ENCODE data around the gene TOR1A. TPM values are rescaled to one million over a fixed set of nuclear protein-coding genes. Genes with fewer than 3 reads are reported as not detected.

The TOR1A gene, protein sequence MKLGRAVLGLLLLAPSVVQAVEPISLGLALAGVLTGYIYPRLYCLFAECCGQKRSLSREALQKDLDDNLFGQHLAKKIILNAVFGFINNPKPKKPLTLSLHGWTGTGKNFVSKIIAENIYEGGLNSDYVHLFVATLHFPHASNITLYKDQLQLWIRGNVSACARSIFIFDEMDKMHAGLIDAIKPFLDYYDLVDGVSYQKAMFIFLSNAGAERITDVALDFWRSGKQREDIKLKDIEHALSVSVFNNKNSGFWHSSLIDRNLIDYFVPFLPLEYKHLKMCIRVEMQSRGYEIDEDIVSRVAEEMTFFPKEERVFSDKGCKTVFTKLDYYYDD
- total RNA-seq, result 22.9 and 27.4 TPM in 2 replicates

DNA sequence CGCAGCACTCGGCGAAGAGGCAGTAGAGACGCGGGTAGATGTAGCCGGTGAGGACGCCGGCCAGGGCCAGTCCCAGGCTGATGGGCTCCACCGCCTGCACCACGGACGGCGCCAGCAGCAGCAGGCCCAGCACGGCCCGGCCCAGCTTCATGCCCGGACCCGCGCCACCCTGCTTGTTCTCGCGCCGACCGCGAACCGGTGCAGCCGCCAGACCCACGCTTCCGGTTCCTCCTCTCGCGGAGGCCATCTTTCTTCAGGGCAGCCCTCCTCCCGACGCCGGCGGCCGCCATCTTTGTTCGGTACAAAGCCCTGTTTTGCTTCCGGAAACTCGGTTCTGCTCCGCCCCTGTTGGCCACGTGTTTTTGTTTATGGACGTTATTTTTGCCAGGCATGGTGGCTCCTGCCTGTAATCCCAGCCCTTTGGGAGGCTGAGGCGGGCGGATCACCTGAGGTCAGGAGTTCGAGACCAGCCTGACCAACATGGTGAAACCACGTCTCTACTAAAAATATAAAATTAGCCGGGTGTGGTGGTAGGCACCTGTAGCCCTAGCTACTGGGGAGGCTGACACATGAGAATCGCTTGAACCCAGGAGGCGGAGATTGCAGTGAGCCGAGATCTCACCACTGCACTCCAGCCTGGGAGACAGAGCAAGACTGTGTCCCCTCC lies at the start of gene TOR1A:
Gene TOR1A, minus strand, starts transcription at position 202 of the 667 bp plus-strand sequence. Its CDS starts 51 bp downstream, at position 151.
- DNase-seq (ENCODE audit: low read depth in 2 of 2), result peak; percentile 91 to 95

DNA sequence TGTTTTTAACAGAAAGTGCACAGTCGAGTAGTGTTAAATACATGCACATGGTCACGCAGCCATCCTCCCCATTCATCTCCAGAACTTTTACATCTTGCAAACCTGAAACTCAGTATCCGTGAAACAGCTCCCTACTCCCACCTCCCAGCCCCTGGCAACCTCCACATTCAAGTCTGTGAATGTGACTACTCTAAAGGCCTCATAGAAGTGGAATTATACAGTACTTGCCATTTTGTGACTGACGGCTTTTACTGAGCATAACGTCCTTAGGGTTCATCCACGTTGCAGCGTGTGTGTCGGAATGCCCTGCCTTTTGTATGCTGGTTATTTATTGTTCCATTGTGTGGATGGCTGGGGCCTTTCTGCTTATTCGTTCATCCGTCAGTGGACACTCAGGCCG lies 47.1 kb upstream of the TOR1A start:
- DNase-seq (ENCODE audit: low read depth in 2 of 2), result no peak

DNA sequence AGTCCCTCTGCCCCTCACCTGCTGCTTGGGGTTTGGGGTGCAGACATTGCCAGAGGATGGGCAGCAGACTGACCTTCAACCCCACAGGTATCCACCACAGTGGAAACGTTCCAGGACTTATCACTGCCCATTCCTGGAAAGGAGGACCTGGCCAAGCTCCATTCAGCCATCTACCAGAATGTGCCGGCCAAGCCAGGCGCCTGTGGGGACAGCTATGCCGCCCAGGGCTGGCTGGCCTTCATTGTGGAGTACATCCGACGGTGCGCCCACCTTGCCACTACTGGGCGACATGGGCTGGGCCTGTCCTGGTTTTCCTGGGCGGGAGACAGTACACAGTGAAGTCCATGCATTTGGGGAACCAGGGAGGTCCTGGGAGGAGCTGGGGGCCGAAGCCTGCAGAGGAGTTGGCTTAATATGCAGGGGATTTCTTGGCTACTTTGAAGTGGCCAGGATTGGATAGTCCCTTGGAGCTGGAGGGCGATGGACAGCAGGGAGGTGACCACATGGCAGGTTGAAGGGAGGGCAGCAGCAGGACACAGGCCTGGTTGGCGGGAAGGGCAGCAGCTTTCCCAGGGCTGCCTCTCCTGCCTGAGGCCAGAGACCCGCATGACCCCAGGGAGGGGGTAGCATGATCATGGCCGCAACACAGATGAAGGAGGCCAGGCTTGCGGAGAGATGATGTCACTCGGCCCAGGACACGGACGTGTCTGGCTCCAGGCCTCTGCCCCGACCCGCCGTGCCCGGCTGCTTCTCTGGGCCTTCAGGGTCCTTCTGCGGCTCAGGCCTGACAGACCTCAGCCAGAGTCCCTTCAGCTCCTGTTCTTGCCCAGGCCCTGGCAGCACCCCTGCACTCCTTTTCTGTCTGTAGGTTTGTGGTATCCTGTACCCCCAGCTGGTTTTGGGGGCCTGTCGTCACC lies 45.9 kb upstream of the TOR1A start:
- no peak for DNase-seq (ENCODE audit: low read depth in 2 of 2)

DNA sequence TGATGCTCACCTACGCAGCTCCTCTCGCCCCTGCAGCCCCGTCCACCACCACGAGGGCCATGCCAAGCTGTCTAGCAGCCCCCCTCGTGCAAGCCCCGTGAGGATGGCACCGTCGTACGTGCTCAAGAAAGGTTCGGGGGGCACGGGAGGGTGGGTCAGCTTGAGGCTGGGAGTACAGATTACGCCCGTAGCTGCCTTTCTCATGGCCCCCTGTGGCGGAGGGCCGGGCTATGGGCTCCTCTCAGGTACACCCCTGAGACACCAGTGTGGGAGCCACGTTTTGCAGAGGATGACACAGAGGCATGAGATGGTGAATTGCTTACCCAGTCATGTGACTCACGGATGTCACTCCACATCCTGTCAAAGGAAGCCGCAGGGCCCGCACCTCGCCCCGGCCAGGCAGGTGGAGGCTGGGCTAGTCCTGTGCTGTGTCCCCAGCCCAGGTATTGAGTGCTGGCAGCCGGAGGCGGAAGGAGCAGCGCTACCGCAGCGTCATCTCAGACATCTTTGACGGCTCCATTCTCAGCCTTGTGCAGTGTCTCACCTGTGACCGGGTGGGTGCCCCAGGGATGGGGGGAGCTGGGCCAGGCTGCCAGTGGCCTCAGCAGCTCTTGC lies 45.0 kb upstream of the TOR1A start:
- peak; percentile 30 to 32 for DNase-seq (ENCODE audit: low read depth in 2 of 2)

DNA sequence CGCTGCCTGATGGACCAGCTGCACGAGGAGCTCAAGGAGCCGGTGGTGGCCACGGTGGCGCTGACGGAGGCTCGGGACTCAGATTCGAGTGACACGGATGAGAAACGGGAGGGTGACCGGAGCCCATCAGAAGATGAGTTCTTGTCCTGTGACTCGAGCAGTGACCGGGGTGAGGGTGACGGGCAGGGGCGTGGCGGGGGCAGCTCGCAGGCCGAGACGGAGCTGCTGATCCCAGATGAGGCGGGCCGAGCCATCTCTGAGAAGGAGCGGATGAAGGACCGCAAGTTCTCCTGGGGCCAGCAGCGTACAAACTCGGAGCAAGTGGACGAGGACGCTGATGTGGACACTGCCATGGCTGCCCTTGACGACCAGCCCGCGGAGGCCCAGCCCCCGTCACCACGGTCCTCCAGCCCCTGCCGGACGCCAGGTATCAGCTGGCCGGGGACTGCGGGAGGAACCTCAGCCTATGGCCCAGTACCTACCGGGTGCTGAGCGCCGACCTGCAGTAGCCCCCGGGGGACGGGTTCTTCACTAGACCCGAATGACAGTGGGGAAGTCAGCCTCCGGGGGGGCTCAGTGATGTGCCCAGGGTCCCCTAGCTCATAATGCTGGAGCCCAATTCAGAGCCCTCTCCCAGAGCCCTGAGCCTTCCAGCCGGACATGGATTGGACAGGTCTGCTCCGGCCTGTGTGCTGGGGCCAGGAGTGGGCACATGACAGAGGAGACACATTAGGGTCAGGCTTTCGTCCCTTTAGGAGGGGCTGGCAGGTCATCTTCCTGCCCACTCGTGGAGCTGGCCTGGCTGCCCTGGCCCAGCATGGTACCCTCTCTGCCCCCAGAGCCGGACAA lies 44.3 kb upstream of the TOR1A start:
- no peak for DNase-seq (ENCODE audit: low read depth in 2 of 2)

DNA sequence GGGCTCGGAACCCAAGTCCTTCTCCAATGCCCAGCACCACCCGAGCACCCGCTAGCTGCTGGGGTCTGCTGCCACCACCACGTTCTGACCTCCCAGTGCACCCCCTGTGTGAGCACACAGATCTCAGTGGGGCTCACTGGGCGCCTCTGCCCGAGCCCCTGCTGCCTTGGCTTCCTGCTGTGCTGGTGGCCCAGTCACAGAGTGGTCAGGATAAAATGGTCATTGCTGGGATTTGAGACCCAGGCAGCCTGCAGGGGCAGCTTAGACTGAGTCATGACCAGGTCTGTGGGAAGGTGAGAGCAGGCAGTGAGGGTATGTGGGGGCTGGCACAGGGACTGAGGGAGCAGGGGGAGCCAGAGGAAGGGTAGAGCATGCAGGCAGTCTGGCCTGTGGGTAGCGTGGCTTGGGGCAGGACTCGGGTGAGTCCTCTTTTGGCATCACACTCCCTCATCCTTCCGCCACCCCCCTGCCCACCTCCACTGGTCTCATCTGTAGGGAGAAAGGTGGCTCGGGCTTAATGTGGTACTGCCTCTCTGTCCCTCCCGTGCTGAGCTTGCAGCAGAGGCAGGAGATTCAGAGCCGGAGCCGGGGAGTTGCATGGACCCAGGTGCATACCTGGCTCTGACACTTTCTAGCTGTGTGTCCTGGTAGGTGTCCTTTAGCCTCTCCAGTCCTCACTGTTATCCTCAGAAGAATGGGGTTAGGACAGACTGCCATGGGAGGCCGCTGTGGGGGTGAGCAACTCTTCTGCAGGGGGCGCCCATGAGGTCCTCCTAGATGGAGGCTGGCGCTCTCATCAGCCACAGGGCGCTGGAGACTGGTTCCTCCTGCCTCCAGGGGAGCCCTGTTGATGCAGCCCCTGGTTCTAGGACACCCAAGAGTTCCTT lies 43.4 kb upstream of the TOR1A start:
- no peak for DNase-seq (ENCODE audit: low read depth in 2 of 2)

DNA sequence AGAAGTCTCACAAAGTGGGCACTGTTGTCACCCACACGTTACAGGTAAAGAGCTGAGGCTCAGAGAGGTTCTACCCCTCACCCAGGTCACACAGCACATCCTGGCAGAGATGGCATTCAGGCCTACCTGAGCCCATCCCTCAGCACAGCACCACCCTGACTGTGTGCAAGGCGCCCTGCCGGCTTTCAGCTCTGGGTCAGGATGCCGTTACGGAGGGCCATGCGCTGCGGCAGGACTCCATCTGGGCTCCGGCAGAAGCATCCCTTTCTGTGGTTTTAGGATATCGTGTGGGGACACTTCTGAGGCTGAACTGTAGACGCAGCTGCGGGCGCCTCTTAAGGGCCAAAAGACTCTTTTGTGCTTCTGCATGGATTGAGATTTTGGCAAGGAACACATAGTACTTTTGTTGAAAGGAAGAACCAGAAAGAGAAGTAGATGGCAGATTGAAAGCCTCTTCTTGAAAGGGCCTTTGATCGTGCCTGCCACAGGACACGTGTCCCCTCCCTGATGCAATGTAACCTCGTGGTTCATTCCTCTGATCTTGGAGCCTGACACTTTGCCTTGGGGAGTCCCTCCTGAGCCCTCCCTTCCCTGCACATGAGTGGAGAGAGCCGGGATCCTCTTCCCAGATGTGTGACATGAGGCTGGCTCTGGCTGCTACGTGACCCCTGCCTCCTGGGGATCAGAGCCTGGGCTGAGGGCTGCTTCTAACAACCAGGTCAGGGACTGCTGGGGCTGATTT lies 42.6 kb upstream of the TOR1A start:
- no peak for DNase-seq (ENCODE audit: low read depth in 2 of 2)

DNA sequence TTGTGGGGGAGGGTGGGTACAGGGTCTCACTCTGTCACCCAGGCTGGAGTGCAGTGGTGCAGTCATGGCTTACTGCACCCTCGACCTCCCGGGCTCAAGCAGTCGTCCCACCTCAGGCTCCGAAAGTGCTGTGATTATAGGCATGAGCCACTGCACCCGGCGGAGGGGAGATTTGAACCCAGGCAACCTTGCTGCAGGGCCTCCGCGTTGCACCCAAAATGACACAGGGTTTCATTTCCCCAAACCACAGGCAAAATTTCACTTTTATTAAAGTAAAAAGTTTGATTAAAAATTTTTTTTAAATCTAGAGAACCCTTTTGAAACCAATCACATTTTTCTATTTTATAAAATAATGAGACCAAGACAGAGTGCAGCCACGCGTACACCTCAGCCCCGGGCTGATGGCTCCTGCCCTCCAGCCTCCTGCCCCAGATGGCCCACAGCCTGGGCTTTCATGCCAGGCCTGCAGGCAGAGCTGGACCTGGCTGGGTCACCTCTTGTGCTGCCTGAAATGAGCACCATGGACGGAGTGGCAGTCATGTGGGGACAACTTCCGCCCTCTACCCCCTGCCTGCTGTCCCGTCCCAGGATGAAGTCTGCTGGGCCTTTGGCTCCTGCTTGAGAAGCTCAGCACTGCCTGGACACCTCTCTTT lies 41.9 kb upstream of the TOR1A start:
- DNase-seq (ENCODE audit: low read depth in 2 of 2), result no peak

DNA sequence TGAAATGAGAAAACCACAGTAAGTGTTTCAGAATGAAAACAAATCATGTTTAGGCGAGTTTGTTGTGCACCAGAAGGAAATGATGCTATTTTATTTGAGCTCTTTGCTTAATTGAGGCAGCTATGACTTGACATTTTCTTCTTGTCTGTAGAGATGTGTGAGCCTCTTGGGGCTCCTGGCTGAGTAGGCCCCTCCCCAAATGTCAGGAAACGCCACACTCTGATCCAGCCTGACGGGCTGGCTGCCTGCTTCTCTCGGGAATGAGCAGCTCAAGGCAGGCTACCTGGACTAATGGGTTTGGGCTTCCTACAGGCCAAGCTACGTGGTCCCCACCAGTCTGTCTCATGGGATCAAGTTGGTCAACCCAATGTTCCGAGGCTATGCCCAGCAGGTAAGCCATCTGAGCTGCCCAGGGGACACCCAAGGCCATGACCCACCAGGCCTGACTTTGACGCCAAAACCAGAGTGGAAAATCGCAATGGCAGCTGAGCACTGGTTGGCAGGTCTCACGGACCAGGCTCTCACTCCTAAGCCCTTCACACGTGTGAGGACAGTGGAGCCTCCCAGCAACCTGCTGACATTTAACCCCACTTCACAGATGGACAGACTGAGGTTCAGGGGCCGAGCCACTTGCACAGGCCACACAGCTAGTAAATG lies 41.2 kb upstream of the TOR1A start:
- DNase-seq (ENCODE audit: low read depth in 2 of 2), result no peak

DNA sequence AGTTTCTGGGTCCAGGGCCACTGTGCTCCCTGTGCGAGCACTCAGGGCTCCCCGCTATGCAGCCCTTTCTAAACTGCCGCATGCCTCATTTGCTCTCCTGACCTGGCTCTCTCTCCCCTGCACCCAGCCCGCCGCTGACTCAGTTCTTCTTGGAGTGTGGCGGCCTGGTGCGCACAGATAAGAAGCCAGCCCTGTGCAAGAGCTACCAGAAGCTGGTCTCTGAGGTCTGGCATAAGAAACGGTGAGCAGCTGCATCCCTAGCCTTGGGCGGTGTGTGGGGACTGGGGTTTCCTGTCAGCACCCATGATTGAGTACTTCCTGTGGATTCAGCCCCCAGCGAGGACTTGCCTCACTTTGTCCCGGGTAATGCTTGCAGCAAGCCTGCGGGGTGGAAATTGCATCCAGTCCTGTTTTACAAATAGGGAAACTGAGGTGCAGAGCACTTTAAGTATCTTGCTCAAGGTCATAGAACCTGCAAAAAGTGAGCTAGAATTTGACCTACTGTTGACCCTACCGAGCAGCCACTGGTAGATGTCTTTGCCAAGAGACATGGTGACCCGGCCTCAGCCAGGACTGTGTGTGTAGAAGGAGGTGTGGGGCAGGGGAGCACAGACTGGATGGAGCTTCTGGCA lies 39.2 kb upstream of the TOR1A start:
- DNase-seq (ENCODE audit: low read depth in 2 of 2), result peak in 1 of 2 donors; percentile 36

DNA sequence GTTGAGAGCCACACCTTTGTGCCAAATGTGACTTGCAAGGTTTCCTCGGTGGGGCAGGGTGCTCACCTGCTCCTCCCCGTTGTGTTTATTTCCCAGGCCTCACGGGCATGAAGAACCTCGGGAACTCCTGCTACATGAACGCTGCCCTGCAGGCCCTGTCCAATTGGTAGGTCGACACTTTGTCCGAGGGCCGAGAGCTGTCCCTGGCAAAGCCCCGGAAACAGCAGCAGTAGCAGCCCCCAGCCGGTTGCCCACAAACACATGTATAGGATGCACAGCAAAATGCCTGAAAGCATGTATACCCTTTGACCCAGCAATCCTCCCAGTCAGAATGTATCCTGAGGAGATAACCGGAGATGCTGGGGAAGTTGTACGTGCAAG lies 37.5 kb upstream of the TOR1A start:
- DNase-seq (ENCODE audit: low read depth in 2 of 2), result no peak

DNA sequence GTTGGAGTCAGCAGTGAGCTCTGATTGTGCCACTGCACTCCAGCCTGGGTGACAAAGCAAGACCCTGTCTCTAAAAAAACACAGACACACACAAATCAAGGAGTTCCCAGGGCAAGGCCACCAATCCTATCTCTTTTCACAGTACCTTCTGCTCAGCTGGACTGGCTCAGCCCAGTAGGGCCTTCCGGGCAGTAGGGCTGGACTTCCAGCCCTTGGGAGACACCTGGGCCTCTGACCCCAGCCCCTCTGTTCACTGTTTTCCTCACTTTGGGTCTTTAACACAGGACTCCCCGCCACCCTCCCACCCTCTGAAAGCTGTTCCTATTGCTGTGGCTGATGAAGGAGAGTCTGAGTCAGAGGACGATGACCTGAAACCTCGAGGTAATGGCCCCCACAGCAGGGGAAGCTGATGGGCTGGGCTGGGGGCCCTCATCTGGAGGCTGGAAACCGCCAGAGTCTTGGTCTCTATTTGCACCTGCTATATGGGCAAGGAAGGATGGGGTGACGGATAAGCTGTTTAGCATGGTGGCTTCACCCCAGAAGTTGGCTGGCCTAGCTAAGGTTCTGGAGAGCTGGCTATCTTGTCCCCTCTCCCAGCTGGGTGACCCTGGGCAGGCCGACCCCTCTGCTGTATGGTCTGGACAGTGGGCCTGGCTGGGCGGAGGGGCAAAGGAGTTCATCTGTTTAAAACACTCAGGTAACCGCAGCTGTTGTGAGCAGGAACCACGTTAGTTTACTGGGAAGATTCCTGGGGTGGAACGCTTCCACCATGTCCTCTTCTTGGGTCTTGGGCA lies 36.9 kb upstream of the TOR1A start:
- no peak for DNase-seq (ENCODE audit: low read depth in 2 of 2)

DNA sequence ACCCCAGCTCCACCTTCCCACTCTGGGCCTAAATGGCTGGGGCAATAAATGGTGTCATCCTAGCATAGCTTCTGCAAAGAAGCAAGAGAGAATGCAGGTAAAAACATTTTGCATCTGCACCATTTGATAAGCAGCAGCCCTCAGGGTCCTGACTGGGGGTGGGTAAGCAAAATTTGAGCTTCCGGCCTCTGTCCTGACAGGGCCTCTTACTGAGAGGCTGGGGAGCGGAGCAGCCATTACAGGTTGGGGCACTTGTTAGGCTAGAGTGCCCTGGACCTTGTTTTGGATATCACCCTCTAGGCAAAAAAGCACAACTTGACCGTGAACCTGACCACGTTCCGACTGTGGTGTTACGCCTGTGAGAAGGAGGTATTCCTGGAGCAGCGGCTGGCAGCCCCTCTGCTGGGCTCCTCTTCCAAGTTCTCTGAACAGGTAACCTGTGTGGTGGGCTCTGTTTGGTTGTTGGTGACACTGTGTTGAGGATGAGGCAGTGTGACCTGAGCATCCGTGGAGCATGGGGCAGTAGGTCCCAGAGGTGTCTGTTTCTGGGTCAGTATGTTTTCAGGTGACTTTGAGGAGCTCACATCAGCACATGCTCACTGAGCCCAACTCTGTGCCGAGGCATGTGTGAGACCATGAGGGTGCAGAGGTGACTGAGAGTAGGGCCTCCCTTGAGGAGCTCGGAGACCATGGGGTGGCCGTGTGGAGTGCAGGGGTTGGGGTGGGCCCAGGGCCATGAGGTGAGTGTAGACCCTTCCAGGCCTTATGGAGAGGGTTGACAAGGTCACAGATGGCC lies 34.4 kb upstream of the TOR1A start:
- DNase-seq (ENCODE audit: low read depth in 2 of 2), result no peak

DNA sequence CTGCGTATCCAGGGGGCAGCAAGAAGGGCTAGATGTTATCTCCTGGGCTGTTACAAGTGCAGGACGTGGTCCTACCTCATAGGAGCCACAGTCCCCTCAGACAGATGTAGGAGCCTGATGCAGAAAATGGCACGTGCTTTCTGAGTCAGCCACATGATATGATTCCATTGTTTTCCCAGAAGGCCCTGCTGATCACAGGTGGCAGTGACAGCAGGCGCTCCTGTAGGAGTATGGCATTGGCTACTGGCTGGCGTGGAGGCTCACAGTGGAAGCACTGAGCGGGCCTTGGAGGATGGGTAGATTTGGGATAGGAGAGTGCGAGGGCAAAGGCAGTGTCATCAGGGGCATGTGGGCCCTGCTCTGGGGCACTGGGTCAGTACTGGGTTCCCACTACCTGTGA lies 33.3 kb upstream of the TOR1A start:
- no peak for DNase-seq (ENCODE audit: low read depth in 2 of 2)

DNA sequence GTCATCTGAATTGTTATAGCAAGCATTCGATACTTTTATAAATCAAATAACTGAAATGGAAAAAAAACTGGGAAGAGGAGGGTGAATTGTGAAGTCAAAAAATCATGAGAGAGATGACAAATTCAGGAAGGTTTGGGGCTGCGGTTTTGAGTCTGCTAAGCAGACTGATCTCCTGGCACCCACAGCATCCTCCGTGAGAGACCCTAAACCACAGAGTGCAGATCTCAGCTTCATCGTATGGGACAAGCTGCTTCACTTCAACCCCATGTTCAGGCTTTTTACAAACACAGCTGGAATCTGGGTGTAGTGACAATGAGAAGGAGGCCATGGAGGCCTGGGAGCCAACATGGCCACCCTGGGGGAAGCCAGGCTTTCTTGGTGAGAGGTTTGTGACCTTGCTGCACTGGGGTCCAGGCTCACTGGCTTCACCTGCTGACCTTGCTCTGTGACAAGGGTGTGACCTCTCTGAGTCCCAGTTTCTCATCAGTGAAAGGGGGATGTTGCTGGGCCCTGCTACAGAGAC lies 30.7 kb upstream of the TOR1A start:
- DNase-seq (ENCODE audit: low read depth in 2 of 2), result no peak

DNA sequence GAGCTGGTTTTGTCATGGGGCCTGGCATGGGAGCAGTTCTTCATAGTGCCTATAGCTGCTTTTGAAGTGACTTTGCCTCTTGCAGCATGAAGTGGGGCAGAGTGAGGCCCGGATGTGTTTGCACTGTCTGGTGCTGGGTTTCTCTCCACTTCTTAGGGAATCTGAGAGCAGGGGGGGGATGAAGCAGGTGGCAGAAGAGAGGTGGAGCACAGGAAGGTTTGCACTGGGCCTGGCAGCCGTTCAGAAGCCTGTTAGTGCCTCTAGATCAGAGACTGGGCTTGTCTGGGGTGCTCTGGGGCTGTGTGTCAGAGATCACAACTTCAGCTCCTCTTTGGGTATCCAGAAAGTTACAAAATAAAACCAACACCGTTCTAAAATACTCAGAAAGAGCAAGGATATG lies 29.7 kb upstream of the TOR1A start:
- DNase-seq (ENCODE audit: low read depth in 2 of 2), result no peak

All from dermis microvascular lymphatic vessel endothelial cell (primary cell).